ENCODE measurements around the gene ATOX1. TPM values are rescaled to one million over a fixed set of nuclear protein-coding genes. Genes with fewer than 3 reads are reported as not detected.

ATOX1 gene
- total RNA-seq, 4 donors from 2014 or later, result 59.5 to 125 (median 109) TPM

DNA sequence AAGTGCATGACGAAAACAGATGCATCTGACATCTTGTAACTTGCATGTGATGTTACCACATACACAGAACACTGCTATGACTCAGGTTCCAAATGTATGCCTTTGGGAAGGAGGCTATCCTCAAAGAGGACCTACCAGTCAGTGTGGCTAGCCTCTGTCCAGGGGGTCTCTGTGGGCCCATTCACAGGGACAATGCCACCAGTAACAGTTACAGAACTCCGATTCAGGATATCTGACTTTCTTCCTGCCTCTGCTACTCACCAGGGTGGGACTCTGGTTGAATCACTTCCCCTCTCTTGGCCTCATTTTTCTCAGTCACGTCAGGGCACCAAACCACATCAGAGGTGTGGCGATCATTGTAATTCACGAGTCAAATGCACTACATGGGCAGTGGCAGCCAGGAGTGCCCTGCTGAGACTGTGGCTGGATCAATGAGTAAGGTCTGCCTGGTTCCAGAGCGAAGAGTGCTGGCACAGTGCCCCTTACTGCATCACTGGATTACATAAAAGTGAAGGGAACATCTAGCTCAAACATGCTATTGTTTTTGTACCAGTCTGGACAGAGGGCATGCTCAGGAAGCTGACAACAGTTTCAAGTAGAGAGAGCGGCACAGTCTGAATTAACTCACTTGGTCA is 13.2 kb downstream of the ATOX1 start:
- TF ChIP-seq, protein P1, sequence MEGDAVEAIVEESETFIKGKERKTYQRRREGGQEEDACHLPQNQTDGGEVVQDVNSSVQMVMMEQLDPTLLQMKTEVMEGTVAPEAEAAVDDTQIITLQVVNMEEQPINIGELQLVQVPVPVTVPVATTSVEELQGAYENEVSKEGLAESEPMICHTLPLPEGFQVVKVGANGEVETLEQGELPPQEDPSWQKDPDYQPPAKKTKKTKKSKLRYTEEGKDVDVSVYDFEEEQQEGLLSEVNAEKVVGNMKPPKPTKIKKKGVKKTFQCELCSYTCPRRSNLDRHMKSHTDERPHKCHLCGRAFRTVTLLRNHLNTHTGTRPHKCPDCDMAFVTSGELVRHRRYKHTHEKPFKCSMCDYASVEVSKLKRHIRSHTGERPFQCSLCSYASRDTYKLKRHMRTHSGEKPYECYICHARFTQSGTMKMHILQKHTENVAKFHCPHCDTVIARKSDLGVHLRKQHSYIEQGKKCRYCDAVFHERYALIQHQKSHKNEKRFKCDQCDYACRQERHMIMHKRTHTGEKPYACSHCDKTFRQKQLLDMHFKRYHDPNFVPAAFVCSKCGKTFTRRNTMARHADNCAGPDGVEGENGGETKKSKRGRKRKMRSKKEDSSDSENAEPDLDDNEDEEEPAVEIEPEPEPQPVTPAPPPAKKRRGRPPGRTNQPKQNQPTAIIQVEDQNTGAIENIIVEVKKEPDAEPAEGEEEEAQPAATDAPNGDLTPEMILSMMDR (IDR thresholded peaks at IDR 0.05; ENCODE audit: low read depth), result no peak

DNA sequence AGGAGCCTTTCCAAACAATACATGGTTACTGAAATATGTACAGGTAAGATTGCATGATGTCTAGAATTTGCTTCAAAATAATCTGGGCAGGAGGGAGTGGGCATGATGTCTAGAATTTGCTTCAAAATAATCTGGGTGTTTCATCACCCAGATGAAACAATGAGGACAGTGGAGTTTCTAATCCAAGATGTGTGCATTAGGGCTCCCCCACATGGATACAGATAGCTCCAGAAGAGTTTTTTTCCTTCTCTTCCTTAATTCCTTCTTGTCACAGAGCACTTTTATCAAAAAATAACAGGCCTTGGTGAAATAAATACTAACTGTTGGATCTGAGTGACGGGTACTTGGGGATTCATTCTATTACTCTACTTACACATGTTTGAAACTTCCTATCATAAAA is 14.9 kb downstream of the ATOX1 start:
- TF ChIP-seq, protein P1 (IDR thresholded peaks at IDR 0.05; ENCODE audit: low read depth), result no peak

DNA sequence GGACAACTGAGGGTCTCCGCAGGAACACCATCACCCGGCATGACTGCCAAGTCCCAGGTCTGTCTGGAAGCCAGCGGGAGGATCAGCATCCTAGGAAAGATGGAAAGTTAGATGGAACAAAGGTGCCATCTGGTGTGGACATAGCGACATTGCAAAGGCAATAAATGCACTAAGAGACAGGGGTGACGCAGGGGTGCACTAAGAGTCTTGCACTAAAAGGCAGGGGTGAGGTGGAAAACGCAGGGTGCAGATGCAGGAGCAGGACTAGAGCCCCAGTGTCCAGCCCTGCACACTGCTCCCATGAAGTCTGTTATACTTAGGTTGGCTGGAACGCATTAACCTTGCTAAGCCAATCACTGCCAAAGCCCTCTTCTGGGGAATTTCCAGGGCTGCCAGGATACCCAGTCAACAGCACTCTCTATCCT is 15.5 kb downstream of the ATOX1 start:
- TF ChIP-seq, protein P1 (IDR thresholded peaks at IDR 0.05; ENCODE audit: low read depth), result no peak

DNA sequence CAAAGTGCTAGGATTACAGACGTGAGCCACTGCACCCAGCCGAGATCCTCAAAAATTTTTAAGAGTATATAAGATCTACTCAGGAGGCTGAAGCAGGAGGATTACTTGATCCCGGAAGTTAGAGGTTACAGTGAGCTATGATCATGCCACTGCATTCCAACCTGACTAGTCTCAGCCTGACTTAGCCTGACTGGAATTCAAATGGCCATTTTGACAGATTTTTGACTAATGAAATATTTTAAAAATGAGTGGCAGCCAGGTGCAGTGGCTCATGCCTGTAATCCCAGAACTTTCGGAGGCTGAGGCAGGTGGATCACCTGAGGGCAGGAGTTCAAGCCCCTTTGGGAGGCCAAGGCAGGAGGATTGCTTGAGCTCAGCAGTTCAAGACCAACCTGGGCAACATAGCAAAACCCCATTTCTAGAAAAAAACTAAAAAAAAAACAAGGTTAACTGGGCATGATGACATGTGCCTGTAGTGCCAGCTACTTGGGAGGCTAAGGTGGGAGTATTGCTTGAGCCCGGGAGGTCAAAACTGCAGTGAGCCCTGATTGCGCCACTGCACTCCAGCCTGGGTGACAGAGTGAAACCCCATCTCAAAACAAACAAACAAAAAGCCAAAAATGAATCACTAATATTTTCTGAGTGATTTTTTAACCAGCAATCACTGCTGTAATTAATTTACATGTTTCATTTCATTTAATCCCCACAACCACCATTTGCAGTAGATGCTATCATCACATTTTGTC is 16.6 kb downstream of the ATOX1 start:
- TF ChIP-seq, protein P1 (IDR thresholded peaks at IDR 0.05; ENCODE audit: low read depth), result no peak

DNA sequence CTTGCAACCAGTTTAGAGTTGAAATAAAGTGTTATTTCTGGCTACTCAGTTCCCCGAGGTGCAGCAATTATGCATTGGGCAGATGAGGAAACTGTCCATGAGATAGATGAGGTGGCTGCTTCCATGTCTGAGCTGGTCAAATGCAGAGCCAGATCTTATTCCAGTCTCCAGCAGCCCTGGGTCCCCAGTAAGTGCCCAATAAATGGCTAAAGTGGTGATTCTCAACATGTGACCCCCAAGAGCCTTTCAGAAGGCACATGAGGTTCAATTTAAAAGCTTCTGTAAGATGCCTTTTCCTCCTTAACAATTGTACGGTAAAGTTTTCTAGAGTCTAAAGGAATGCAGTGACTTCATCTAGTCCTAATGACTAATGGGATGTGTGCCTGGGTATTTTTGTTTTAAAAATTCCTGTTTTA is 17.5 kb downstream of the ATOX1 start:
- TF ChIP-seq, protein P1 (IDR thresholded peaks at IDR 0.05; ENCODE audit: low read depth), result no peak

DNA sequence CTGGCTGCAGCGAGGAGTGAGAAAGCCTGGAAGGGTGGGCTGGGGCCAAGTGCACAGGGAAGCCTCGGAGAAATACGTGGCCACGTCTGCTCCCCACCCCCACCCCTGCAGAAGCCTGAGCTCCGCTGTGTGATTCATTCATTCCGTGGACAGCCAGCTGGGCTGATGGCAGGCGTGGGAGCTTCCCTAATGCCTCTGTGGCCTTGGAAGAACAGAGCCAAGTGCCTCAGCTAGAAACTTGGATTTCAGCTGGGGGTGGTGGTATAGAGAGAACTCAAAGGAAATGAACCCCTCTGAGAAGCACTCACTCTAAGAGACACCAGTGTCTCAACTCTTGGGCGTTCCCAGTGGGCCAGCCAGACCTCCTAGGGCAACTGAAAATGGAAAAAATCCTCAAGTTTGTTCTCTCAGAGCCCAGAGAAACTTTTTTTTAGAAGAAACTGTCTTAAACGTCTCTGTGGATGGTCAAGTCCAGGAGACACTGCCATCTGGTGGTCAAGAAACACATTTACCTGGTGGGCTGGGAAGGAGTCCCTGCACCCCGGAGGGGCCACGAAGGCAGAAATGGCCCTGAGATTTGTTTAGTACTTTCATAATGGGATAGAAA is 18.0 kb downstream of the ATOX1 start:
- TF ChIP-seq, protein P1 (IDR thresholded peaks at IDR 0.05; ENCODE audit: low read depth), result no peak

DNA sequence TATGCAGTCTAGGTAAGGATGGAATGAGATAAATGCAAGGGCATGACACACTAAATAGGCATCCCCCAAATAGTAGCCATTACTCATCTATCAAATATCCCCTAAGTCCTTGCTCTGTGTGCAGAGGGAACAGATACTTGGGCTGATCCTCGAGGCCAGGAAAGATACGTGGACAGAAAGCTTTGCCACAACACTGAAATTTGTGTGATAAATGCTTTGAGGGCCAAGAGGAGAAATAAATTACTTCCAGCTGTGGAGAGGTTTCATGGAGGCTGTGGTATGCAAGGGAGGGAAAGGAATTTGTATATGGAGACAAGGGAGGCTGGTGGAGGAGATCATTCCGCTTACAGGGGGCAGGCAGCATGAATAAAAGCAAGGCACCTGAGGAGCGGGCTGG is 18.5 kb downstream of the ATOX1 start:
- TF ChIP-seq, protein P1 (IDR thresholded peaks at IDR 0.05; ENCODE audit: low read depth), result no peak
